RWPE2 (cell line): ENCODE measurements around the gene C3orf18.

ENCODE experiments used
- ATAC-seq: fragments of 200-7000 bp; cut with Tn5 transposase; 3 replicates; pipeline ENCODE4 v1.9.1; 2021; ENCODE audit warnings: low read depth
- DNase-seq: peaks from one replicate; pipeline ENCODE4 v3.0.0-alpha.2; 2020; ENCODE audit warnings: low spot score
- H3K27ac ChIP-seq: fragments of 450-650 bp; 2 replicates; pipeline ENCODE4 v1.5.1; 2017; ENCODE audit warnings: mild to moderate bottlenecking; ENCODE audit not compliant: poor library complexity, severe bottlenecking
- H3K27me3 ChIP-seq: fragments of 250-450 bp; sonication (Bioruptor Pico); 2 replicates; pipeline ENCODE4 v1.5.1; 2021; ENCODE audit warnings: mild to moderate bottlenecking, moderate library complexity; ENCODE audit not compliant: insufficient read depth, poor library complexity, severe bottlenecking
- H3K36me3 ChIP-seq: fragments of 250-450 bp; sonication (Bioruptor Pico); 2 replicates; pipeline ENCODE4 v1.5.1; 2020; ENCODE audit warnings: low read depth, mild to moderate bottlenecking, moderate library complexity
- H3K4me1 ChIP-seq: fragments of 250-450 bp; sonication (Bioruptor Pico); 2 replicates; pipeline ENCODE4 v1.5.1; 2021; ENCODE audit warnings: mild to moderate bottlenecking, moderate library complexity; ENCODE audit not compliant: insufficient read depth, poor library complexity, severe bottlenecking
- H3K4me3 ChIP-seq: fragments of 250-450 bp; sonication (Bioruptor Pico); 2 replicates; pipeline ENCODE4 v1.5.1; 2021; ENCODE audit warnings: mild to moderate bottlenecking, moderate library complexity; ENCODE audit not compliant: severe bottlenecking
- H3K9me3 ChIP-seq: fragments of 250-450 bp; sonication (Bioruptor Pico); 2 replicates; pipeline ENCODE4 v1.5.1; 2021; ENCODE audit warnings: mild to moderate bottlenecking, moderate library complexity; ENCODE audit not compliant: severe bottlenecking
- TF ChIP-seq, protein P1 (sequence below): fragments of 450-650 bp; IDR thresholded peaks from one replicate; pipeline ENCODE4 v1.5.1; 2017; ENCODE audit warnings: mild to moderate bottlenecking, moderate library complexity; ENCODE audit not compliant: poor library complexity, severe bottlenecking

The C3orf18 gene

DNA sequence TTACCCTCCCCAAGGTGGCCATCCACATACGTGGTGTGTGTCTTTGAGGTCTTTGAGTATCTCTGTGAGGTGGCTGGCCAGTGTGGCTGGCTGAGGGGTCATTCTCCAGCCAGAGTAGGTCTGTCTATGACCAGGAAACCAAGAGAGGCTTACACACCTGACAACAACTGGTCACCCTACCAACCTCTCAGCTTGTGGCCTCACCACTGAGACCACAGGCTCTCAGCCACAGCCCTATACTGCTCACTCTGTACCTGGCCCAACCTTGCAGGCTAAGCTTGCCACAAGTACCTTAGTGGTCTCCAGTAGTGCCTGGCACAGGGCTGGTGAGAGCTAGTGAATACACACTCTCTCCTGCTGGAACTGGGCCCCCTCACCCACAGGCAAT lies 6.9 kb upstream of the C3orf18 start:
- Histone ChIP-seq H3K4me1 (peaks cover 6% of the 10 kb centered on the region), H3K27me3 (no peaks in the 10 kb centered on the region), H3K36me3 (peaks cover 12% of the 10 kb centered on the region; the same call in 1 of the 2 replicates), H3K9me3 (no peaks in the 10 kb centered on the region), H3K27ac (no peak overlapping the region), H3K4me3 (no peak overlapping the region)
- TF ChIP-seq, protein P1, sequence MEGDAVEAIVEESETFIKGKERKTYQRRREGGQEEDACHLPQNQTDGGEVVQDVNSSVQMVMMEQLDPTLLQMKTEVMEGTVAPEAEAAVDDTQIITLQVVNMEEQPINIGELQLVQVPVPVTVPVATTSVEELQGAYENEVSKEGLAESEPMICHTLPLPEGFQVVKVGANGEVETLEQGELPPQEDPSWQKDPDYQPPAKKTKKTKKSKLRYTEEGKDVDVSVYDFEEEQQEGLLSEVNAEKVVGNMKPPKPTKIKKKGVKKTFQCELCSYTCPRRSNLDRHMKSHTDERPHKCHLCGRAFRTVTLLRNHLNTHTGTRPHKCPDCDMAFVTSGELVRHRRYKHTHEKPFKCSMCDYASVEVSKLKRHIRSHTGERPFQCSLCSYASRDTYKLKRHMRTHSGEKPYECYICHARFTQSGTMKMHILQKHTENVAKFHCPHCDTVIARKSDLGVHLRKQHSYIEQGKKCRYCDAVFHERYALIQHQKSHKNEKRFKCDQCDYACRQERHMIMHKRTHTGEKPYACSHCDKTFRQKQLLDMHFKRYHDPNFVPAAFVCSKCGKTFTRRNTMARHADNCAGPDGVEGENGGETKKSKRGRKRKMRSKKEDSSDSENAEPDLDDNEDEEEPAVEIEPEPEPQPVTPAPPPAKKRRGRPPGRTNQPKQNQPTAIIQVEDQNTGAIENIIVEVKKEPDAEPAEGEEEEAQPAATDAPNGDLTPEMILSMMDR = no peak
- no peak for DNase-seq
- ATAC-seq = no peak

DNA sequence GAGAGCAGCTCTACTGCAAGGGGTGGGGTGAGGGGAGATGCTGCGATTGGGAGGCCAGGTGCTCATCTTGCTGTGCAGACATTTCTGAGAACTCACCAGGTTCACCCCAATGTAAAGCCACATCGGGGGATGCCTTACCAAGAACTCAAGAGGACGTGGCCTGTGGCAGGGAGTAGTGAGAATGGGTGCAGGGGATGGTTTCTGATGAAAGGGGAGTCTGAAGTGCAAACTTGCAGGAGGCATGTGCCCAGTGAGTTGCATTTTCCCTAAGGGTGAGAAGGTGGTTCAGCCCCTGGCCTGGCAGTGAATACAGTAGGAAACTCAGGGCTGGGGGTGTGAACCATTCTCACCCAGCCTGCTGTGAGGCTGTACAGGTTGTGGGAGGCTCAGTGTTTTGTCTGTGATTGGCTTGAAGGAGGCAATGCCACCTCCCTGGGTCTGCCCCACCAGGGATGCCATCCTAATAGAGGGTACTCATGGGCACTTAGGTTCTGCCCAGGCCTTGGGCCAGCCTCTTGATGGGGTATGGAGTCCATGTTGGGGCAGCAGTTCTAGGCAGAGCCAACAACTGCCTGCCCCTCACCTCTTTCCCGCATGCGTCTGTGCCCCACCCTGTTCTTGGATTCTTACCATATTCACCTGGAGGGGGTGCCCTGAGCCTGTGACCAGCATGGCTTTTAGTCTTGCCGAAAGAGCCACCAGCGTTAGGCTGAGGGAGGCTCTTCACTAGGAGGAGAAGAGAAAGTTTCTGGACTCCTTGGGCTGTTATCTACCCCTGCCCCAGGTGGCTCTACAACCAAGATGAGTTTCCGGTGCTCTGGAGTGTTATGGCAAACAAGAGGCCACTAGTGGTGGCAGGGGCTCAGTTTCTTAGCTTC lies 6.3 kb upstream of the C3orf18 start:
- no peaks in the 10 kb centered on the region for H3K9me3 ChIP-seq
- no peak overlapping the region for H3K27ac ChIP-seq
- H3K4me3 ChIP-seq = no peak overlapping the region
- TF ChIP-seq, protein P1 = no peak
- peaks cover 10% of the 10 kb centered on the region; the same call in 1 of the 2 replicates for H3K36me3 ChIP-seq
- no peak for DNase-seq
- peaks cover 6% of the 10 kb centered on the region for H3K4me1 ChIP-seq
- ATAC-seq = no peak
- no peaks in the 10 kb centered on the region for H3K27me3 ChIP-seq

DNA sequence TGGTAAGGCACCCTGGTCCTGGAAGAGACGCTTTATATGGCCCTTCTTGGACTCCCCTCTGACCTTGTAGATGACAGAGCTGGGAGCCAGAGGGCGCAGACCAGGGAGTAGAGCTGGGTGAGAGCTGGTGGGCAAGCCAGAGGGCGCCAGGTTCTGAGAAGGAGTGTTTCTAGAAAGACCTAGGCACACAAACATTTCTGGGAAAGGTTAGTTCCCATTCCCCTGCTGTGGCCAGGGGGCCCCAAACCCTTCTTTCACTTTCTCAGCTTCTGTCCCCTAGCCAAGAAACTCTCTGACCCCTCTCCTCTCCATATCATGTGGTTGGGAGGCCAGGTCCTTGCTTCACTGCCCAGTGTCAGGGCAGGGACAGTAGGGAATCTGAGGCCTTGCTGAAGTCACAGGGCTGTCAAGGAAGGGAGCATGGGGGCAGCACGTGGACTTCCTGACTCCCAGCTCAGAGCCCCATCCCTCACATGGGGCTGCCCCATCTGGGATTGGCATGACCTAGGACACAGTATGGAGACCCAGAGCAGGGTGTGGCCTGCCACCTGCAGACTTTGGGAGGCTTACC lies 5.3 kb upstream of the C3orf18 start:
- peaks cover 5% of the 10 kb centered on the region; the same call in 1 of the 2 replicates for H3K36me3 ChIP-seq

DNA sequence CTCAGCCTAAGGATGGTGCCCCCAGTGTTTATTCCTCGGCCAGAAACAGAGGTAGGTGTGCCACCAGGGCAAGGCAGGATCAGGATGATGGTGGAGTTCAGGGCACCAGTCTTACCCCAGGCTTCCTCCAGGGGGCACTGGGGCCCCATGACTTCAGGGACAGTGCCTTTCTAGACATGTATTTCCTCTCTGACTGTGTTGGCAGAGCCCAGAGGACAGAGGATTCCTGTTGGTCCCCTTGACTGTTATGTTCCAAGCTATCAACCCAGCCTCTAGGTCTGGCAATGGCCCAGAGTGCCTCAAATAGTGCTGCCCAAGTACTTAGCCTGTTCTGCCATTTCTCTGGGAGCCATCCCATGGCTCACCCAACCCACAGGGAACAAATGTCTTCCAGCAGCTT lies 4.6 kb upstream of the C3orf18 start:
- Histone ChIP-seq H3K27ac (no peak overlapping the region), H3K36me3 (peaks cover 5% of the 10 kb centered on the region; the same call in 1 of the 2 replicates), H3K4me1 (peaks cover 9% of the 10 kb centered on the region), H3K27me3 (no peaks in the 10 kb centered on the region), H3K4me3 (no peak overlapping the region), H3K9me3 (no peaks in the 10 kb centered on the region)
- DNase-seq = no peak
- no peak for ATAC-seq
- TF ChIP-seq, protein P1 = peak; percentile 71

More for the DNA sequence above, 5.3 kb upstream of the C3orf18 start:
- no peak for DNase-seq
- no peak for ATAC-seq
- Histone ChIP-seq H3K9me3 (no peaks in the 10 kb centered on the region), H3K4me3 (no peak overlapping the region), H3K27me3 (no peaks in the 10 kb centered on the region), H3K27ac (no peak overlapping the region), H3K4me1 (peaks cover 7% of the 10 kb centered on the region)
- TF ChIP-seq, protein P1 = no peak
